Activated CD4-positive, CD25-positive, alpha-beta regulatory T cell treated with anti-CD3 and anti-CD28 coated beads, Interleukin-2, amount 50 U/mL, for 72 hours (primary cell): ENCODE measurements around the gene PTCH2.
"Not testable (repeated sequence)": the region's sequence is repeated elsewhere in the genome, so short reads cannot be mapped to it uniquely, and the experiment has no call there.

Experiments used
- DNase-seq: peaks from one replicate; pipeline ENCODE4 v3.0.0; 2021

The PTCH2 gene

DNA sequence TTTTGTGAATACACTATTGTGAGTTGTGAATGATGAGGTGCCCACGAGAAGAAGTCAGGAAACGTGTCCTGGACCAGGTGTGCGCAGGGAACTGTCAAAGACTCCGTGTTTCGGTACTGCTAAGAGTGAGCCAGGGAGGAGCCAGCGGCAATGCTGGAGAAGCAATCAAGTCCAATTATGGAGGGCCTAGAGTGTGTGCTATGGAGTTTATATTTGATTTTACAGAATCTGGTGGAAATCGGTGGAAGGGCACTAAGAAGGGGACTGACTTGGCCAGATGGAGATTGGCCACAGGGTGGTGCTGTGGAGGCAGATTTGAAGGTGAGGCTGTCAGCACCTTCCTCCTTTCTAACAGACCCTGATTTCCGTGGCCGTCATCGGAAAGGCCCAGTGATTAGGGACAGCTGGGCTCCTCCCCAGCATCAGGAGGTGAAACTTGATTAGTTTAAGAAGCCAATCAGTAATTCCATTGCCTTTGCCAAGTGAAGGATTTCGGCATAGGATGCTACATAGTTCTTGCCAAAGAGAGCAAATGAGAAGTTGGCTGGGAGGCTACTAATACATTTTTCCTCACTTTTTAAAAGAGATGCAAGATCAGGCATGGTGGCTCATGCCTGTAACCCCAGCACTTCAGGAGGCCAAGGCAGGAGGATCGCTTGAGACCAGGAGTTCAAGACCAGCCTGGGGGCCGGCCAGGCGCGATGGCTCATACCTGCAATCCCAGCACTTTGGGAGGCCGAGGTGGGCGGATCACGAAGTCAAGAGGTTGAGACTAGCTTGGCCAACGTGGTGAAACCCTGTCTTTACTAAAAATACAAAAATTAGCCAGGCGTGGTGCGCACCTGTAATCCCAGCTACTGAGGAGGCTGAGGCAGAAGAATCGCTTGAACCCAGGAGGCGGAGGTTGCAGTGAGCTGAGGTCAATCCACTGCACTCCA, 7.0 kb downstream of the PTCH2 start:
- DNase-seq = peak; percentile 89

DNA sequence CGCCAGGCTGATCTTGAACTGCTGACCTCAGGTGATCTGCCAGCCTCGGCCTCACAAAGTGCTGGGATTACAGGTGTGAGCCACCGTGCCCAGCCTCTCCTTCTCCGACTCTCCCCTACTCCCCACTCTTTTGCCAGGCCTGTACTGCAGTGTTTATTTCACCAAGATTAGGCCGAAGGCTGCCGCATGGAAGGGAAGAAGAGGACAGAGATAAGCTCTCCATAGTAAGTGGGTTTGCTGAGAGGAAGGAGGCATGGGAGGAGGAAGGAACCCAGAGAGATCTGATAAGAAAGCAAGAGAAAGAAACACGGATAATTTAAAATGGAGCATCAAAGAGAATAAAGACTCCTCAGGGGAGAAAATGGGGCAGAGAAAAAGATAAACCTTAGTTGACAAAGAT, 8.7 kb downstream of the PTCH2 start:
- DNase-seq = no peak

DNA sequence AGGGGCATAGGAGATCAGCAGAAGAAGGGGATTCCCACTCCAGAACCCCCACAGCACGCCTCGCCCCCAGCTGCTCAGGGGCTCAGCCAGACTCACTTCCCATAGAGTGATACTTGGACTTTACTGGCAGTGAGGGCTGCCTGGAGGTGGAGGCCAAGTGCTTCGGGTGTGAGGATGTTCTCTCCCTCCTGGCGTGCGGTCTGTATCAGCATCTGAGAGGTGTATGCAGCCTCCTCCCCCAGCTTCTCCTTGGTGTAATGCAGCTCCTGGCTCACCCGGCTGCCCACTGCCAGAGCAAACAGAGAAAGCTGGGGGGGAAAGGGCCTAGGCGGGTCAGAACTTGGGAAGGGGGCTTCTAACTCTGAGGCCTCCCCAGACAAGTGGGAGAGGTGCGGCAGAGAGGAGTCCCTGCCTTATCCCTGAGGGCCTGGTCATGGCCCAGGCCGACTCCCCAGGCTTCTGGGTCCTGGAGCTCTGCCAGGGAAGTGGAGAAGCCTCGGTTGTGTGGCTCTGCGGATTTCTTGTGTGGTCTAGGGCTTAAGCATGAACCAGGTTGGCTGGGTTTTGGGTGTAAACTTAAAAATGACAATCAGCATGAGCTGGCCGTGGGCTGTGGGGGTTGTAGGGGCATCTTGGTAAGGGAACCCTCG, 10.9 kb downstream of the PTCH2 start:
- DNase-seq = no peak

DNA sequence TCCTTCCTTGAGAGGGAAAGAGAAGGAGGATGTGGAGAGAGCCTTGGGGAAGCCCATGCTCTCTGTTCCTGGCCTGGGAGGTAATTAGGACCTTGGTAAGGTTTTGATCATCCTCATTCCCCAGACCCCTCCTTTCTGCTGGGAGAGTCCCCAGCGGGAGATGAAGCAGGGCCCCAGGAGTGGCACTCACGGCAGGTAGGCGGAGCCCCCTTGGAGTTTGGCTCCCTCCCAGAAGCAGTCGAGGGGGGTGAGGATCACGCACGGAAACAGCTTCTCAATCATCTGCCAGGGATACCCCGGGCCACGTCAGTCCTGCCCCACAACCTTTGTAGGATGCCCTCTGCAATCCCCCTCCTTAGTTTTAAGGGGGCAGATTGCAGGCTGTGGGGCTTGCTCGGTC, 11.5 kb downstream of the PTCH2 start:
- no peak for DNase-seq

DNA sequence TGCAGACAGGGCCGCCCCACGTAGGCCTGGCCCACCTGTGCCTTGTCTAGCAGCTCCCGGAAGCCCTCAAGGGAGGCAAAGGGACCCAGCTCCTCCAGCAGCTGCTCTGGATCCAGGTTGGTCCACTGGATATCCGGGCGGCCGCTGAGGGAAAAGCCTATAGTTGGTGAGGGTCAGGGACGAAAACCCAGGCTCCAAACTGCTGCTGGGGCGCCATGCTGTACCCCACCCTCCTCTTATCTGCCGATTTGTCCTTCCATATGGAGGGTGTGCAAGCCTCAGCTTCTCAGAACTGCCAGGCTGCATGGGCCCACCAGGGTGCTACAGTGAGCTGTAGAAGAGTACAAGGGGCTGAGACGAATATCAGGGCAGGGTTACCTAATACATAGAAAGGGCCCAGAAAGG, 12.2 kb downstream of the PTCH2 start:
- no peak for DNase-seq

DNA sequence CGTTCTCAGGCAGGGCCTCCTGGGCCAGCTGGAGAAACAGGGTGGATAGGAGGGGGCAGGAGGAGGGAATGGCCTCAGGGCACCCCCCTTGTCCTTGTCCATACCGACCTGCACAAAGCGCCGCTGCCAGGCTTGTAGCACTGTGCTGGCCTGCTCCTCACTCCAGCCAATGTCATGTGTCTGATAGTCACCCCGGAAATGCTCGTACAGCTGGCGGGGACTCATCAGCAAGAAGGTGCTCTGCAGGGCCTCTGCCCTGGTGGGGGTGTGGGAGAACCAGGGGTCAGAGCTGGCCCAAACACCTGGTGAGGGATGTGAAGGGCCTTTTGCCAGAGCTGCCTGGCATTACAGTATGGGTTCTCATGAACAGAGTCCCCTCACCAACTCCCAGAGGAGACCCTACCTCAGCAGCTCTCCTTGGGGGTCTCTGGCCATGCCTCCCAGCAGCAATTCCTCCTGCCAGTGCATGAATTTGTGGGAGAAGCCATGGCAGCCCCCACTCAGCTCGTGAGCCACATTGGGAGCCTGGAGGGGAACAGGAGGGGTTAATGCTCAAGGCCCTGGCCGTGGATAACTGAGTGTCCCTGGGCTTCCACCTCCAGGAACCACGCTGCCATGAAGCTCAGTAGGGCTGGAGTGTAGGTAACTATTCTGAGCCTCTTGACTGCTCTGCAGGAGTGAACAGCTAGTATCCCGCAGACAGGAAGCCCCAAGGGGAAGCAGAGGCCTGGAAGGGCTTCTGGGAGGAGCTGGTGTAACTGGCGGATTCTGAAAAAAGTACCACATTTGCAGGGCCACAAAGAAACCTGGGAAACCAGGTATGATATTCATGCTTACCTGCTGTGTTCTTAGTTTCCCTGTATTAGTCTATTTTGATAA, 13.3 kb downstream of the PTCH2 start:
- DNase-seq = no peak

DNA sequence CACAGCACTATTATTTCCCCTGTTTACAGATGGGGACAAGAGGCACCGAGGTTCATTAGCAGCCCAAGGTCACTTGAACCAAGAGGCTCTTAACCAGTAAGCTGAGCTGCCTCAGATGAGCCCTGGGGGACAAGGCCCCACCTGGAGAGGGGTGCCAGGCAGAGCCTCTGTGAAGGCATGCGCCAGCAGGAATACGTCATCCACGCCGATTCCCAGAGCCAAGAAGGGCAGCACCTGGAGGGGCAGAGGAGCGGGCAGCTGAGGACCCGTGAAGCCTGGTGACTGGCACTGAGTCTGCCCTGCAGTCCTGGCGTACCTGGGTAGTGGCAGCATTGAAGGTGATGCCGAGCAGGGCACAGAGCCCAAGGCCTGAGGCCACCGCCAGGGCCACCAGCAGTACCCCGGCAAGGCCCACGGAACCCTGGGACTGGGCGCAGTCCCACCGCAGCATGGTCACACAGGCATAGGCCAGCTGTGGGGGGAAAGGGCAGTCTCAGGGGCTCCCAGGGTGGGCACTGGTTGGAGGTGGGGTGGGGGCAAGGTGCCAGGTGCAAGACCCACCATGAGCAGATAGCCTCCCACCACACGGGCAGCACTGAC, 14.1 kb downstream of the PTCH2 start:
- no peak for DNase-seq

DNA sequence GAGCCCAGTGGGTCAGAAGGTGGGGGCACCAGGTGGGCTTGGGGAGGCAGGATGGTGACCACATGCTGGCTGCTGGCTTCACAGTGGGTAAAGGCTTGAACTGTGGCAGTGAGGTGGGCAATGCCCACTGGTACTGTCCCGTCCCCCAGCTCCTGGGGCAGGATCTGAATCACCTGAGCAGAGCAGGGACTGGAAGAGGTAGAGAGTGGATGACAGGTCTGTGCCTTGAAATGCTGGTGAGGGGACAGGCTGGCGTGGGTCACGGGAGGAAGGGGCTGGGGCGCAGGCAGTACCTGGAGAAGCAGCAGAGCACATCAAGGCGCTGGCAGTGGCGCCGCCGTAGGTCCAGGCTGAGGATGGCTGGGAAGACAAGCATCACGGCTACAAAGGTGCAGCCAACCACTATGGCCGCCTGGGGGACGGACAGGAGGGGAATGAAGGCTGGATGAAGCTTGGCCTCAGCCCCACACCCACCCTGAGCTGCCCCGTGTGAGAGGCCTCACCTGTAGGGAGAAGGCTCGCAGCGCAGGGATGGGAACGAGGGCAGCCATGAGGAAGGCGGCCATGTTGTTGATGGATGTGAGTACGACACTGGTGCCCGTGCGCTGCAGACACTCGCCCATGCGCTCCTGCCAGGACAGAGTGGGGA, 14.9 kb downstream of the PTCH2 start:
- no peak for DNase-seq

DNA sequence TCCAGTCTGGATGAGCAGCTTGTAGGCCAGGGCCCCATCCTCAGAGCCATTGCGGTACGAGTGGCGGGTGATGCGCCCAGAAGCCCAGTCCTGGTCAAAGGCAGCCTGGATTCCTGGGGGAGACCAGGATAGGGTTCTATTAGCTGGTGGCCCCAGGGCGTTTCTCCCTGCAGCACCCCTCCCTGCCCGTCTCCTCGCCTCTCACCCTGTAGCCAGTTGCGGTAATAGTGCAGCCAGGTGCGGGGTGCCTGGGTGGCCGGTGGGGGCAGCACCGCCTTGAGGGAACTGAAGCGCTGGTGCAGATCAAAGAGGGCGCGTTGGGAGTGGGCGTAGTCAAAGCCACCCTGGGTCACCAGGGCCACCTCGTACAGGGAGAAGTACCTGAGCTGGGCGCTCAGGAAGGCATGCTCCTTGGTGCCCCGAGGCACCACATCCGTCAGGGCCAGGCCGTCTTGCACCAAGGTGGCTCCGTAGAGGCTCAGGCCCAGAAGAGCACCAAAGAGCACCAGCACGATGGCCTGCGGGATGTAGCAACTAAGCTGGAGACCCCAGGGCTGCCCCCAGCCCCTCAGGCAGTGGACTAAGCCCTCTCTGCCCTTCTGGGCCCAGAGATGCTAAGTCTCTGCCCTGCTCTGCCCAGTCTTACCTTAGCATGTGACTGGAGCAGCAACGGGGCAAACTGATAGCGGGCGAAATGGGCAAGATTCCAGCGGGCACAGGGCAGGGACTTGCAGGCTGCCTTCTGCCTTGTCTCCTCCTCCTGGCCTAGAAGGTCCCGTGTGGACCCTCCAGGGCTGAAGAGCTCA, 15.7 kb downstream of the PTCH2 start:
- DNase-seq = no peak

DNA sequence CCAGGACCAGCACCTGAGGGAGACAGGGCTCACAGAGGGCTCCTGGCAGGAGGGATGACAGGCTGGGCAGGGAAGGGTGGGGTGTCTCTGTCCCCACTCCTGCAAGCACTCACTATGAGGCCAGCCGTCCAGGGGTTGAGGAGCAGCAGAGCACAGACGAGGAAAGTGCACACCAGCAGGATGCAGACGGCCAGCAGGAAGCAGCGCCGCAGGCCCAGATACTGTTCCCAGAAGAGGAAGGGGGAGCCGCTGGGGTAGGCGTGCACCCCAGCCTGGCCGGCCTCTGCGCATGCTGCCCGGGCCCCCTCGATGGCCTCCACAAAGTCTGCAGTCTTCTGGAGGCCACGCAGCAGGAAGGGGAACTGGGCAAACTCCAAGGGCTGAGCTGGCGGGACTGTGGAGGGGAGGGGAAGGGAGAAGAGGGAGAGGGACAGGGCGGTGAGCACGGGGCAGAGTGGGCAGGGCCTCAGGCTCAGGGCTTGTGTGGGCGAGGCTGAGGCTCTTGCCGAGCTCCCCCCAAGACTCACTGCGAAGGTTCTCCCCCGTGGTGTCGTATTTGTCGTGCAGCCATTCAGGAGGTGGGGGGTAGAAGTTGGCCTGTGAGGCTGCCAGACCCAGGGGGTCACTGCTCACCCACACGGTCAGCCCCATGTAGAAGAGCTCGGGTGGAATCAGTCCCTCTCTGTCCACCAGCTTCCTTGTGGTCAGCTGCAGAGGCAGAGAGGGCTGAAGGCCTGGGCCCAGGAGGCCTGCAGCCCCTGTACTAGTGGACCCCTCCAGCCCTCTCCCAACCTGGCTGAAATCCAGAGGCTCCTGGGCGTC, 16.5 kb downstream of the PTCH2 start:
- no peak for DNase-seq

DNA sequence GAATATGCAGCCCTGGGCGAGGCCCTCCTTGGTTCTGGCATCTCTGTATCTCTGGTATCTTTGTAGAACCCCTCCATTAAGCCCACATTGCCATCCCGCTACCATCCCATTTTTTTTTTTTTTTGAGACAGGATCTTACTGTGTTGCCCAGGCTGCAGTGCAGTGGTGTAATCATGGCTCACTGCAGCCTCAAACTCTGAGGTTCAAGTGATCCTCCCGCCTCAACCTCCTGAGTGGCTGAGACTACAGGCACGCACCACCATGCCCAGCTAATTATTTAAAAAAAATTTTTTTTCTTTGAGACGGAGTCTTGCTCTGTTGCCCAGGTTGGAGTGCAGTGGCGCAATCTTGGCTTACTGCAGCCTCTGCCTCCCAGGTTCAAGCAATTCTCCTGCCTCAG, 18.7 kb downstream of the PTCH2 start:
- DNase-seq = not testable (repeated sequence)

DNA sequence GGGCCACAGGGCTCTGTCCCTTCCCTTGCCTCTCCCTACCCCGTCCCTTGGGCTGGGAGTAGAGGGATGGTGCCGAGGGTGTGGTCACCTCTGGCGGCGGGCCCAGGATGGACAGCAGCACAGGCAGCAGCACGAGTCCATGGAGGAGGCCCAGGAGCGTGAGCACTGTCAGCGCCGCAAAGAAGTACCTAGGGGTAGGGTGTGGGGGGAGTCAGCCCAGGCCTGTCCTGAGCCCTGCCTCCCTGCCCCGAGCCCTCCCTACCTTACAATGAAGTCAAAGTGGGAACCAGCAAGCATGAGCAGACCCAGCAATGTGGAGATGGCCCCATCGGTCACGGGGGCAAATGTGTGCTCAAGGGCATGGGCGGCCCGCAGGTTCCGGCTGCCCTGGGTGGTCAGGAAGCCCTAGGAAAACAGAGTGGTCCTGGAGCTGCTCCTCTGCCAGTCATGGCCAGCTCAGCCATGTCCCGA, 20.0 kb downstream of the PTCH2 start:
- DNase-seq = no peak

DNA sequence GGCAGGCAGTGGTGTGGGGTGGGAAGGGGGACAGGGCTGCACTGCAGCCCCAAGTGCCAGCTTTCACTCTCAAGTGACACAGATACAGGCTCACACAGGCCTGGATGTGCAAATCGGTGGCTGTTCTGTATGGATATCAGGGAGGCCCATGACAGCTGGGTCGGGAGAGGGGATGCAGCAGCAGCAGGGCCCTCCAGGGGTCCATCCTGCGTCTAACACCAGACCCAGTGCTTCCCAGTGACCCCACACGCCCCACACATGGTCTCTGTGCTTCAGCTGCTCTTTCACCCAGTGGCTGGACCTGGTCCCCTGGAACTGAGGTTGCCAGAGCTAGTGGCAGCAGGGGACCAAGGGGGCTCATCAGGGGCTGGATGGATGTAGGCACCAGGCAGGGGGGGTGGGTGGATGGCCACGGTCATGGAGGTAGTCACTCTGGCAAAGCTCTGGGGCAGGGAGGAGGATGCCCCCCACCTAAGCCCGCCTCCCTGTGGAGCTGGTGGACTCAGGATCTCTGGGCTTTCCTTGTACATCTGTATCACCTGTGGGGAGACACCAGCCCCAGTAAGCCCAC, 20.8 kb downstream of the PTCH2 start:
- DNase-seq = no peak

DNA sequence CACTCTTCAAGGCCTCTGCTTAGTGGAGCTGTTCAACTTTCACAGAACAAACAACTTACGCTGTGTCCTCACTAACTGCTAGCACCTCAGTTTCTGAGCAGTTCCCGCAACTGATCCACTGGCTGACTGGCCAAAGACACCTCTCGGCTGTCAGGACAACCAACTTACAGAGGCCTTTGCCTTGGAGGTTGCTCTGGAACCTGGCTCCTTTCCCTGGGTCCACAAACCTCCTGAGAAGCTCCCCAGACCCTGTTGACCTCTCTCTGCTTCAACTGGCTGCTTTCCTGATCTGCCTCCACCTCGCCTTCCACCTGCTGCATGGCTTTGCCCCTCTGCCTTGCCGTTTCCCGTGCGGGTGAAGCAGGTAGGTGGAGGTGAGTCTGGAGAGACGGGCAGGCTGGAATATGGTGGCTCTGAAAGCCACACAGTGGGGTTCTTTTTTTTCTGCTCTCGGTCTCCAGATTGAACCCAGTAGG, 21.8 kb downstream of the PTCH2 start:
- DNase-seq = no peak

DNA sequence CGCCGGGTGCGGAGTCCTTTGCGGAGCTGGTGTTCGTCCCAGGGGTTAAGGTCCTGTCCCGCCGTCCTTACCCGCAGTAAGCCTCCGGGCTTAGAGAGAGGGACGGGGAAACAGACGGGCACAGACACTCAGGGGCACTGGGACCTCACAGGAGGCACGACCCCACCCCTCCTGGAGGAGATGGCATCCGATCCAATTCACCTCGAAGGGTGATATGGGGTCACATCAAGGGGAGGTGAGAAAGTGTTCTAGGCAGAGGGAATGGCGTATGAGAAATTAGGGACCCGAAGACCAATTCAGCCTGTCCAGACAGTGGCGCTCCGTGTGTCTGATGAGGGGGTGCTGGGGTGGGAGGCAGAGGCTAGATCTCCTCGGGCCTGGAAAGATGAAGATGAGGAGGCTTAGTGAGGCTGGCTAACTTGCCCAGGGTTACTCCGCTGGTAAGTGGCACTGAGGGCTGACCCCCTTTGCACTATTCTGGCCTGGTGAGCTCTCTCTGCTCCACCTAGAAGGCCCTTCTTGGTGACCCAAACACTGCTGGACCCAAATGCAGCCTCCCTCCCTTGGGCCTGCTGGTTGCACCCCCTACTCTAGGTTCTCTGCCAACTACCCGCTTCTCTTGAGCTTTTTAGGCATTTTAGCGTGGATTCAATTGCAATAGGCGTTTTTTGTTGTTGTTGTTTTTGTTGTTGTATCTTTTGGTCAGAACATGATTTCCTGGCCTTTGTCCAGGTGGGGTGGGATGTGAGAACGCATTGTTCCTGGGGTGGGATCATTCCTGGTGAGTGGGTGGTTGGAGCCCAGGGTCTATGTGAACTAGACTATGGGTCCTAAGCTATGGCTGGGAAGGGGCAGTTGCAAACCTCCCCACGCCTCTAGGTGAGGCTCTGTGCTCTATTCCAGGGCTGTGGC, 22.5 kb downstream of the PTCH2 start:
- no peak for DNase-seq

DNA sequence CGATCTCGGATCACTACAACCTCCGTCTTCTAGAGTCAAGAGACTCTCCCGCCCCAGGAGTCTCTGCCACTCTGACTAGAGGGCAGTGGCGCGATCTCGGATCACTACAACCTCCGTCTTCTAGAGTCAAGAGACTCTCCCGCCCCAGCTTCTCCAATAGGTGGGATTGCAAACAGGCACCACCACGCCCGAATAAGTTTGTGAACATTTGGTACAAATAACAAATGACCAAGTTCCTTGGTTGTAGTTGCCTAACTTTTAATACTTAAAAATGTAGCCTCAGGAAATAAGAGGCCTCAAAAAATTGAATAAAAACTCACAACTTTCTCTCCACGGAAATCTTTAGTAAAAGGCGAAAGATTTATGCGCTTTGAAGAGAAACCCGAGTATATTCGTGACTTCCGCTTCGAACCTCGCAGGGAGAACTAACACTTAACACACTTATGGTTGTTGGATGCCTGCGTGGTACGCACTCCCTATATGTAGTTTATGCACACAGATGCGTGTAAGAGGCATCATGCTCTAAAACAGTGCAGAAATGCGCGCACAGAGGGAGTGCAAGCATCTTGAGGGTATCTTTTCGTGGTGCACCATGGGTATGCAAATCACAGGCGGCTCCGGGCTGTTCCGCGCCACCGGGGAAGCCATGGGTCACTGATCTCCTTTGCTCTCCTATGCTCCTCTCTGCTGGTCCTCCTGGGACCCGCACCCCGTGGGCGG, 23.3 kb downstream of the PTCH2 start:
- peak; percentile 81 for DNase-seq

DNA sequence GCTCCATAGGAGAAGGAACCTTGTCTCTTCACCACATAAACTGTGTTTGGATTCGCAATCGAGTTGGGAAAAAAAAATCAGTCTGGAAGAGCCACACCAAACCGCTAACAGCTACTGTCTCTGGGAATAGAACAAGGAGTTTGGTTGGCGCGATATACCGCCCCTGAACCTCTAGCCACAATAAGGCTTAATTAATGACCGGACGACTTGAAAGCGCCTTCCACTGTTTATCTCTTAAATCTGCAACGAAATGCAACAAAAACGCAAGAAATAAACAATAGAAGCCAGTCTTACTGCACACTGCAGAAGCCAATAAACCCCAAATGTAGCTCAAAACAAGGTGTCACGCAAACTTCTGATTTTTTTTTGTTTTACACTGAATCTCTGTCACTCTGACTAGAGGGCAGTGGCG, 23.9 kb downstream of the PTCH2 start:
- no peak for DNase-seq
